Kasumi-1 (cell line): ENCODE data around the gene OSBPL10.
A peak's percentile ranks its signal among the peaks of the same experiment; 100 is the strongest.

Source experiments
- DNase-seq, 2 experiments: peaks; one replicate each; lab custom pipeline; 2025; lab: John Stamatoyannopoulos, UW

The OSBPL10 gene

GRCh38 chr3:31958701-31959152 is 22.3 kb downstream of the OSBPL10 start:
- no peak for DNase-seq

- DNase-seq, result no peak
Measured at GRCh38 chr3:31957106-31957505, 24.0 kb downstream of the OSBPL10 start.

- DNase-seq, result no peak
Measured at GRCh38 chr3:31955581-31955980, 25.5 kb downstream of the OSBPL10 start.

- DNase-seq, result no peak
Measured at GRCh38 chr3:31953636-31954035, 27.4 kb downstream of the OSBPL10 start.

- DNase-seq, result no peak
Measured at GRCh38 chr3:31953091-31953490, 28.0 kb downstream of the OSBPL10 start.

- no peak for DNase-seq
Measured at GRCh38 chr3:31952205-31952604, 28.9 kb downstream of the OSBPL10 start.

GRCh38 chr3:31948280-31948679 is 32.8 kb downstream of the OSBPL10 start:
- no peak for DNase-seq

GRCh38 chr3:31947671-31948091 is 33.4 kb downstream of the OSBPL10 start:
- DNase-seq, result no peak

- DNase-seq, result no peak
Measured at GRCh38 chr3:31947162-31947561, 33.9 kb downstream of the OSBPL10 start.

GRCh38 chr3:31946484-31947081 is 34.5 kb downstream of the OSBPL10 start:
- DNase-seq, result no peak

- DNase-seq, result no peak
Measured at GRCh38 chr3:31945738-31946052, 35.4 kb downstream of the OSBPL10 start.

GRCh38 chr3:31943041-31943440 is 38.0 kb downstream of the OSBPL10 start:
- no peak for DNase-seq

- no peak for DNase-seq
Measured at GRCh38 chr3:31942446-31942845, 38.6 kb downstream of the OSBPL10 start.

- no peak for DNase-seq
Measured at GRCh38 chr3:31937225-31937624, 43.8 kb downstream of the OSBPL10 start.

GRCh38 chr3:31936420-31937060 is 44.5 kb downstream of the OSBPL10 start:
- DNase-seq, result no peak

- DNase-seq, result no peak
Measured at GRCh38 chr3:31934866-31935265, 46.2 kb downstream of the OSBPL10 start.

GRCh38 chr3:31934018-31934417 is 47.0 kb downstream of the OSBPL10 start:
- peak; percentile 2 to 17 for DNase-seq

GRCh38 chr3:31932990-31933389 is 48.1 kb downstream of the OSBPL10 start:
- no peak for DNase-seq

GRCh38 chr3:31929826-31930502 is 51.1 kb downstream of the OSBPL10 start:
- no peak for DNase-seq

GRCh38 chr3:31927811-31928210 is 53.3 kb downstream of the OSBPL10 start:
- DNase-seq, result no peak

GRCh38 chr3:31926543-31926942 is 54.5 kb downstream of the OSBPL10 start:
- no peak for DNase-seq

- no peak for DNase-seq
Measured at GRCh38 chr3:31925271-31925630, 55.8 kb downstream of the OSBPL10 start.

GRCh38 chr3:31924610-31925270 is 56.3 kb downstream of the OSBPL10 start:
- no peak for DNase-seq
